Hepatocyte (in vitro differentiated cells): Measurements from ENCODE around the gene NTNG1. TPM values are rescaled to one million over a fixed set of nuclear protein-coding genes. Genes with fewer than 3 reads are reported as not detected.

Experiments used
- DNase-seq: peaks from one replicate; pipeline ENCODE4 v3.0.0-alpha.2; 2016; ENCODE audit warnings: low spot score
- H2AFZ ChIP-seq: fragments of 200-600 bp; sonication (generic); 2 replicates; pipeline ENCODE4 v1.6.0; 2016; ENCODE audit warnings: antibody characterized with exemption, mild to moderate bottlenecking
- H3K27ac ChIP-seq: fragments of 200-600 bp; sonication (generic); 2 replicates; pipeline ENCODE4 v1.5.1; 2016; ENCODE audit warnings: mild to moderate bottlenecking
- H3K27me3 ChIP-seq: fragments of 200-600 bp; sonication (generic); 2 replicates; pipeline ENCODE4 v1.6.1; 2016
- H3K36me3 ChIP-seq: fragments of 200-600 bp; sonication (generic); replicated peaks from 2 replicates; pipeline ENCODE4 v1.5.1; 2016; ENCODE audit warnings: low read depth; ENCODE audit not compliant: insufficient read depth
- H3K4me1 ChIP-seq: fragments of 200-600 bp; sonication (generic); 2 replicates; pipeline ENCODE4 v1.5.1; 2016; ENCODE audit warnings: mild to moderate bottlenecking, moderate library complexity; ENCODE audit not compliant: insufficient read depth
- H3K4me2 ChIP-seq: fragments of 200-600 bp; sonication (generic); 2 replicates; pipeline ENCODE4 v1.6.0; 2016
- H3K4me3 ChIP-seq: fragments of 200-600 bp; sonication (generic); 2 replicates; pipeline ENCODE4 v1.5.1; 2016; ENCODE audit warnings: mild to moderate bottlenecking
- H3K79me2 ChIP-seq: fragments of 200-600 bp; sonication (generic); 2 replicates; pipeline ENCODE4 v1.6.0; 2017; ENCODE audit warnings: mild to moderate bottlenecking
- H3K9me2 ChIP-seq: fragments of 200-600 bp; sonication (generic); replicated peaks from 2 replicates; pipeline ENCODE4 v1.6.0; 2017; ENCODE audit warnings: mild to moderate bottlenecking; ENCODE audit not compliant: insufficient read depth
- H3K9me3 ChIP-seq: fragments of 200-600 bp; sonication (generic); 2 replicates; pipeline ENCODE4 v1.5.1; 2016; ENCODE audit warnings: low read depth, mild to moderate bottlenecking
- H4K20me1 ChIP-seq: fragments of 200-600 bp; sonication (generic); 2 replicates; pipeline ENCODE4 v1.6.0; 2016; ENCODE audit warnings: mild to moderate bottlenecking; ENCODE audit not compliant: insufficient read depth, poor library complexity, severe bottlenecking
- EZH2 ChIP-seq: fragments of 200-600 bp; sonication (generic); IDR thresholded peaks from 2 replicates; pipeline ENCODE4 v1.6.1; 2016; ENCODE audit warnings: antibody characterized with exemption, mild to moderate bottlenecking, borderline replicate concordance
- EZH2phosphoT487 ChIP-seq: fragments of 200-600 bp; sonication (generic); IDR thresholded peaks from one replicate; pipeline ENCODE4 v1.6.1; 2018; ENCODE audit warnings: antibody characterized with exemption, mild to moderate bottlenecking, low read depth, moderate library complexity; ENCODE audit not compliant: unreplicated experiment, severe bottlenecking
- WGBS: methylation state at CpG from one replicate; pipeline ENCODE4 v1.1.6; 2016; ENCODE audit warnings: low lambda C conversion rate; ENCODE audit errors: missing lambda C conversion rate; 5-methylcytosine and 5-hydroxymethylcytosine counted together
- polyA plus RNA-seq: library from polyadenylated mRNA; unstranded; fragments of >200 nt; fragmentation: Nextera tagmentation; extraction: Ambion mirVana; gene quantifications from 2 replicates; pipeline ENCODE4 v1.2.1, GENCODE V29; 2016
- total RNA-seq: library from RNA; depleted of rRNA; stranded (reverse); fragments of >200 nt; gene quantifications from 2 replicates; pipeline ENCODE4 v1.2.3, GENCODE V29; 2014
- TF ChIP-seq, protein P1 (sequence below): fragments of 200-600 bp; sonication (generic); IDR thresholded peaks from 2 replicates; pipeline ENCODE4 v1.5.1; 2016; ENCODE audit warnings: antibody characterized with exemption, mild to moderate bottlenecking; ENCODE audit not compliant: poor library complexity

The NTNG1 gene
- total and polyA plus RNA-seq, 2 experiments from 2014 or later, result 1.4 to 3.9 TPM

- Histone ChIP-seq H3K9me3 (no peaks in the 10 kb centered on the region), H3K36me3 (no peaks in the 10 kb centered on the region), H2AFZ (no peak overlapping the region), H3K4me1 (no peaks in the 10 kb centered on the region), H3K79me2 (no peaks in the 10 kb centered on the region), H4K20me1 (no peaks in the 10 kb centered on the region), H3K27ac (no peak overlapping the region), H3K4me3 (no peak overlapping the region), H3K9me2 (no peaks in the 10 kb centered on the region), H3K27me3 (no peaks in the 10 kb centered on the region), H3K4me2 (no peak overlapping the region)
- no peak for TF ChIP-seq EZH2
- TF ChIP-seq, protein P1, sequence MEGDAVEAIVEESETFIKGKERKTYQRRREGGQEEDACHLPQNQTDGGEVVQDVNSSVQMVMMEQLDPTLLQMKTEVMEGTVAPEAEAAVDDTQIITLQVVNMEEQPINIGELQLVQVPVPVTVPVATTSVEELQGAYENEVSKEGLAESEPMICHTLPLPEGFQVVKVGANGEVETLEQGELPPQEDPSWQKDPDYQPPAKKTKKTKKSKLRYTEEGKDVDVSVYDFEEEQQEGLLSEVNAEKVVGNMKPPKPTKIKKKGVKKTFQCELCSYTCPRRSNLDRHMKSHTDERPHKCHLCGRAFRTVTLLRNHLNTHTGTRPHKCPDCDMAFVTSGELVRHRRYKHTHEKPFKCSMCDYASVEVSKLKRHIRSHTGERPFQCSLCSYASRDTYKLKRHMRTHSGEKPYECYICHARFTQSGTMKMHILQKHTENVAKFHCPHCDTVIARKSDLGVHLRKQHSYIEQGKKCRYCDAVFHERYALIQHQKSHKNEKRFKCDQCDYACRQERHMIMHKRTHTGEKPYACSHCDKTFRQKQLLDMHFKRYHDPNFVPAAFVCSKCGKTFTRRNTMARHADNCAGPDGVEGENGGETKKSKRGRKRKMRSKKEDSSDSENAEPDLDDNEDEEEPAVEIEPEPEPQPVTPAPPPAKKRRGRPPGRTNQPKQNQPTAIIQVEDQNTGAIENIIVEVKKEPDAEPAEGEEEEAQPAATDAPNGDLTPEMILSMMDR, result no peak
- no peak for TF ChIP-seq EZH2phosphoT487
- WGBS, result 94% methylated on average over 1 of the region's 1 CpG
- DNase-seq, result no peak
Measured at GRCh38 chr1:107264561-107264960, 123.7 kb downstream of the NTNG1 start.

GRCh38 chr1:107267489-107267888 lies 126.7 kb downstream of the NTNG1 start:
- 71% methylated on average over 3 of the region's 3 CpGs for WGBS
- Histone ChIP-seq H3K27me3 (no peaks in the 10 kb centered on the region), H3K9me2 (no peaks in the 10 kb centered on the region), H3K79me2 (no peaks in the 10 kb centered on the region), H3K36me3 (no peaks in the 10 kb centered on the region), H3K27ac (no peak overlapping the region), H3K4me1 (no peaks in the 10 kb centered on the region), H4K20me1 (no peaks in the 10 kb centered on the region), H2AFZ (no peak overlapping the region), H3K4me3 (no peak overlapping the region), H3K4me2 (no peak overlapping the region), H3K9me3 (no peaks in the 10 kb centered on the region)
- DNase-seq, result no peak
- TF ChIP-seq, protein P1, result no peak
- TF ChIP-seq EZH2phosphoT487 (no peak), EZH2 (no peak)

DNA sequence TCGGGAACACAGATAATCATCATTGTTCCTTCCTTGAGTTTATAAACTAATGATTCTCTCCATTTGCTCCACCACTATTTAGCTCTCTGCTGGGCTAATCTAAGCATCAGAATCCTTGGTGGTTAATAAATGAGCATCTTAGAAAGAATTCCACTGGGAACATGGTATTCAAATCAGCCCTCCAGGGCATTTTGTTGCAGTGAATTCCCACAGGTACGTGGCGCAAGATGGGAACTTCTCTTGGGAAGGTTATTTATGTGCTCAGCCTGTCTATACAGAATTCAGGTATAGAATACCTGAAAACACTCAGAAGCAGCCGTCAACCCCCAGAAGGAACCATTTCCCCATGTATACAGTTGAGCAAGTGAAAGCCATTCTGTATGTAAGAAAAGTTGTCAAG lies 131.5 kb downstream of the NTNG1 start:
- no peak overlapping the region for H2AFZ ChIP-seq
- H3K4me2 ChIP-seq, result no peak overlapping the region
- H4K20me1 ChIP-seq, result no peaks in the 10 kb centered on the region
- H3K36me3 ChIP-seq, result no peaks in the 10 kb centered on the region
- no peaks in the 10 kb centered on the region for H3K9me2 ChIP-seq
- no peaks in the 10 kb centered on the region for H3K9me3 ChIP-seq
- H3K27me3 ChIP-seq, result no peaks in the 10 kb centered on the region
- DNase-seq, result no peak
- no peaks in the 10 kb centered on the region for H3K4me1 ChIP-seq
- no peak overlapping the region for H3K27ac ChIP-seq
- TF ChIP-seq EZH2phosphoT487 (no peak), EZH2 (no peak)
- TF ChIP-seq, protein P1, result no peak
- H3K4me3 ChIP-seq, result no peak overlapping the region
- H3K79me2 ChIP-seq, result no peaks in the 10 kb centered on the region
- WGBS, result 87% methylated on average over 4 of the region's 4 CpGs

GRCh38 chr1:107273515-107273914 lies 132.7 kb downstream of the NTNG1 start:
- Histone ChIP-seq H3K9me2 (no peaks in the 10 kb centered on the region), H3K4me3 (no peak overlapping the region), H3K4me2 (no peak overlapping the region), H2AFZ (no peak overlapping the region), H3K27me3 (no peaks in the 10 kb centered on the region), H3K36me3 (no peaks in the 10 kb centered on the region), H4K20me1 (no peaks in the 10 kb centered on the region), H3K27ac (no peak overlapping the region), H3K9me3 (no peaks in the 10 kb centered on the region), H3K4me1 (no peaks in the 10 kb centered on the region), H3K79me2 (no peaks in the 10 kb centered on the region)
- no peak for TF ChIP-seq EZH2
- TF ChIP-seq, protein P1, result no peak
- no peak for TF ChIP-seq EZH2phosphoT487
- DNase-seq, result no peak
- WGBS, result 93% methylated on average over 3 of the region's 3 CpGs
